Lower leg skin (tissue), 4 donors: ENCODE measurements around the gene RBM20. TPM values are rescaled to one million over a fixed set of nuclear protein-coding genes. Genes with fewer than 3 reads are reported as not detected.
A peak's percentile ranks its signal among the peaks of the same experiment; 100 is the strongest.

Experiments used
- DNase-seq, 2 donors: peaks; one replicate each; pipeline ENCODE4 v3.0.0-alpha.2; 2019; ENCODE audit warnings: low spot score in 2 of 2
- H3K4me3 ChIP-seq: fragments of 200-600 bp; sonication (generic); 2 replicates; pipeline ENCODE4 v1.5.1; 2017; ENCODE audit warnings: mild to moderate bottlenecking, low read depth; ENCODE audit not compliant: poor library complexity, severe bottlenecking
- CTCF ChIP-seq, 3 donors: fragments of 450-650 bp; IDR thresholded peaks; one replicate each; pipeline ENCODE4 v1.5.1; 2016; ENCODE audit warnings: antibody characterized with exemption in 3 of 3, mild to moderate bottlenecking in 3 of 3, moderate library complexity in 2 of 3
- POLR2A ChIP-seq, 2 donors: fragments of 450-650 bp; IDR thresholded peaks; one replicate each; pipeline ENCODE4 v1.6.1; 2016 to 2017; ENCODE audit warnings: antibody characterized with exemption in 2 of 2, mild to moderate bottlenecking in 1 of 2, moderate library complexity in 1 of 2
- WGBS, 2 donors: methylation state at CpG; one replicate each; pipeline ENCODE4 v1.1.5; 2018; 5-methylcytosine and 5-hydroxymethylcytosine counted together
- intact Hi-C: fragments of 100-400 bp; cut with DNase I; formaldehyde crosslinking; loops from one replicate; pipeline ENCODE4 v1.15.0; 2023; ENCODE audit warnings: low total_unique reads
- total RNA-seq, 4 donors: library from RNA; depleted of rRNA; stranded (reverse); fragments of >200 nt; gene quantifications; one replicate each; pipeline ENCODE4 v1.1.0, GENCODE V29; 2016

RBM20 gene
- total RNA-seq, 4 donors from 2014 or later: 0.66 to 6.2 (median 3.5) TPM

DNA sequence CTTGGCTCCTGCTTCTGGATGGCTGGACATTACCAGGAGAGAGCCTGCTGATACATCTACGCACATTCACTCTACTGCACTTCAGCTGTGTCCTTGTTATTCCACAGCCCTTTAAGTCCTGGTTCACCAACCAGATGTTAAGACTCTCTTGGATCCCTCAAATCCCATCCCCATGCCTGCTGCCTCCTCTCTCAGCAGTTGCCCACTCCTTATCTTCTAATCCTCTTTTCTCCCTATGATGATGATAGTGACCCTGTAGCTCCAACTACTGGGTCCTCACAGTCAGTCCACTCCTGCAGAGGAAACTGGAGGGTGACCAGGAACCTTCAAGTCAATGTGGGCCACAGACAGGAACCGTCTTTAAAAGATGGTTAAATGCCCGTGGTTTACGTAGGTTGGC is 131.3 kb downstream of the RBM20 start:
- peak in 1 of 2 donors; percentile 40 for DNase-seq
- no peak overlapping the region for H3K4me3 ChIP-seq
- WGBS, 2 donors: 90 to 93% methylated on average over 4 of the region's 4 CpGs
- TF ChIP-seq CTCF (IDR thresholded peaks at IDR 0.05) (no peak), POLR2A (IDR thresholded peaks at IDR 0.05) (no peak)
- intact Hi-C loops: no loop called here

DNA sequence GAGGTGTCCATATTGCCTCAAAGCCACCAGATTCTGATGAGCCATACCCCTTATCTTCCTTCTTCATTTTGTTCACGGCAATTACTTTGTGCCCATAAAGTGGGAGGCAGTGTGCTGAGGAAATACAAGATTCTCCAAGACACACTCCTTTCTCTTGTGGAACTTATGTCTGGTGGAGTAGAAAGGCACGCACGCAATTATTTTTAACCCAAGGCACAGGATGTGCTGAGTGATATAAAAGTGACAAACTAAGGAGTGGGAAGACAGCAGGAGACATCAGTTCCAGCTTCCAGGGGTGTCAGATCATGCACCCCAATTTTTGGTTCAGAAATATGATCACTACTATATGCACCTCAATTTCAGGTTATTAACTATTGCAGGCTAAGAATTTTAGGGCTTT is 132.9 kb downstream of the RBM20 start:
- 96% methylated on average over 3 of the region's 3 CpGs for WGBS, 2 donors
- peak in 1 of 2 donors; percentile 13 for DNase-seq
- TF ChIP-seq CTCF (IDR thresholded peaks at IDR 0.05): no peak
- no peak for TF ChIP-seq POLR2A (IDR thresholded peaks at IDR 0.05)
- intact Hi-C loops: no loop called here
- H3K4me3 ChIP-seq: no peak overlapping the region

GRCh38 chr10:110777661-110778060 is 133.5 kb downstream of the RBM20 start:
- no peak for DNase-seq
- intact Hi-C loops: no loop called here
- 91% methylated on average over 4 of the region's 4 CpGs for WGBS, 2 donors
- no peak overlapping the region for H3K4me3 ChIP-seq
- no peak for TF ChIP-seq CTCF (IDR thresholded peaks at IDR 0.05)
- no peak for TF ChIP-seq POLR2A (IDR thresholded peaks at IDR 0.05)

DNA sequence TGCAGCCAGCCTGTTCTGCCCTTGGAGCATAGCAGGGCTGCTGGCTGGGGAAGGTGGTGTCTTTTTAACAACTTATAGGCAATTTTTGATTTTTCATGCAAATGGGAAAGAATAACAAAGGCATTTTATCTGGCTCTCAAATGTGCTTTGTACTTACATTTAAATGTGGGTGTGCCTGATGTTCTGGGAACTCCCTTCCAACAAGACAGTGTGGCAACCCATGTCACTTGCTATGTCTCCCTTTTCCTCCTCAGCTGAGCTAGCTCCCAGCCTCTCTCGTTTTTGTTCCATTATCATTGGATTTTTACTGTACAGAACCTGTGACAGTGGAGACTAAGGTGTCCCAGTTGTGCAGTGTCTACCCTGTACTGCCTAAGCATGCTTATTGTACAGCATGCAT is 134.1 kb downstream of the RBM20 start:
- DNase-seq: peak in 1 of 2 donors; percentile 42
- H3K4me3 ChIP-seq: no peak overlapping the region
- intact Hi-C loops: no loop called here
- no peak for TF ChIP-seq CTCF (IDR thresholded peaks at IDR 0.05)
- no peak for TF ChIP-seq POLR2A (IDR thresholded peaks at IDR 0.05)
- 23 to 26% methylated on average over 1 of the region's 1 CpG for WGBS, 2 donors

DNA sequence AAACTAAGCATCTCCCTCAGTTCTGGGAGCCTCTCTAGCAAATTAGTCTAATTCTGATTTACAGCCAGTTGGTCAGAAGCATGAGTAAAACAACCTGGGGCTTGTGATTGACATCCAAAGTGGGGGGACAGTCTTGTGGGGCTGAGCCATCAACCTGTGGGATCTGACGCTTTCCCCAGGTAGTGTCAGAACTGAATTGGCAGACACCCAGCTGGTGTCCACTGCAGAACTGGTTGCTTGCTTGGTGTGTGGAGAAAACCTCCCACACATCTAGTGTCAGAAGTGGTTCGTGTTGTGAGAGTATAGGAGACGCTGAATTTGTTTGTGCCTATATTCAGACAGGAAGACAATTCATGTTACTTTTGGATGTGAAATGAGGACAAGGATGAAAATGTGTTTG is 135.4 kb downstream of the RBM20 start:
- H3K4me3 ChIP-seq: no peak overlapping the region
- no peak for DNase-seq
- TF ChIP-seq POLR2A (IDR thresholded peaks at IDR 0.05): no peak
- TF ChIP-seq CTCF (IDR thresholded peaks at IDR 0.05): no peak
- 73 to 77% methylated on average over 3 of the region's 3 CpGs for WGBS, 2 donors
- intact Hi-C loops: no loop called here

DNA sequence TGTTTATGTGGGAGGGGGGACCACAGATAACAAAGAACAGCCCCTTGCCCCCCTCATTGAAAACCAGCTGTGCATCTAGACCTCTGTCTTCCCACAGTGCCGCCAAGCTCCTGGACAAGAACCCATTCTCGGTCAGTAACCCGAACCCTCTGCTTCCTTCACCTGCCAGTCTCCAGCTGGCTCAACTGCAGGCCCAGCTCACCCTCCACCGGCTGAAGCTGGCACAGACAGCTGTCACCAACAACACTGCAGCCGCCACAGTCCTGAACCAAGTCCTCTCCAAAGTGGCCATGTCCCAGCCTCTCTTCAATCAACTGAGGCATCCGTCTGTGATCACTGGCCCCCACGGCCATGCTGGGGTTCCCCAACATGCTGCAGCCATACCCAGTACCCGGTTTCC is 136.6 kb downstream of the RBM20 start:
- WGBS, 2 donors: 90 to 95% methylated on average over 8 of the region's 8 CpGs
- DNase-seq: no peak

More for the DNA sequence above, 136.6 kb downstream of the RBM20 start:
- intact Hi-C loops: no loop called here
- TF ChIP-seq CTCF (IDR thresholded peaks at IDR 0.05) (no peak), POLR2A (IDR thresholded peaks at IDR 0.05) (no peak)
- H3K4me3 ChIP-seq: no peak overlapping the region
